ENCODE data around the gene PRPF19. TPM values are rescaled to one million over a fixed set of nuclear protein-coding genes. Genes with fewer than 3 reads are reported as not detected.

PRPF19 gene
- total and polyA plus RNA-seq, 2 of the 13 experiments (the other 11 are each of a cell fraction or from before 2014, with no cell fraction given), result 27.4 to 91.1 TPM

DNA sequence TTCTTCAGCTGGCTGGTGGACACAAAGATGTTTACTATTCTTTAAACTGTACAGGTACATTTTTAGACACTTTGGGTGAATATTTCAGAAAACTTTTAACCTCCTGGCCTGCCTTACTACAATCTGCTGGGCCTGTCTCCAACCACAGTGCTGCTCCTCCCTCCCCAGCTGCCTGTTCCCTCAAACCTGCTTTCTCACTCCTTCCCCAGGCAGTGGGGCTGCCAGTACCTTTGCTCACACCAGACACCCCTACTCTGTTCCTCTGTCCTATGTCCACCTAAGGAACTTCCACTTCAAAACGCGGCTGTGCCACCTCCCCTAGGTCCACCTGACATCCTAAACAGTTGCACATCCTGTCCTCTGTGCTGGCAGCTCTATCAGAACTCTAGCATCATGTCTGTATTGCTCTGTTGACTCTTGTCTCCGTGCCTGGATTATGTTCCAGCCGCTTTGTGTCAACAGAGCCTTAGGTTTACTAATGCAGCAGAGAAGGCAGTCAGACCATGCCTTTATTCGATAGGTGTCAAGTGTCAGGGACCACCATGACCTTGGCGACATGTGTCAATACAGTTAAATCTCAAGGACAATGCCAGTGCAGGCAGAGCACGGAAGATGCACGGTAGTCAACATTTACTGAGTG is 25.6 kb downstream of the PRPF19 start (continued):
- no peak for TF ChIP-seq ZNF282 (IDR thresholded peaks at IDR 0.05; ENCODE audit: partially characterized antibody)
- no peak for TF ChIP-seq RNF2 (conservative IDR thresholded peaks at IDR 0.05; ENCODE audit: low read depth)
- 0 out of 2 replicates have a peak, but pooled peaks have one; percentile 18 for TF ChIP-seq ZNF629 (CRISPR knock-in tag; conservative IDR thresholded peaks at IDR 0.05)
- TF ChIP-seq ZNF225 (CRISPR knock-in tag; IDR thresholded peaks at IDR 0.05), result no peak; the same call in 1 of the 2 replicates
- TF ChIP-seq ZNF883 (CRISPR knock-in tag; IDR thresholded peaks at IDR 0.05; ENCODE audit: not compliant biosample characterization), result peak; percentile 13
- TF ChIP-seq, protein P1, sequence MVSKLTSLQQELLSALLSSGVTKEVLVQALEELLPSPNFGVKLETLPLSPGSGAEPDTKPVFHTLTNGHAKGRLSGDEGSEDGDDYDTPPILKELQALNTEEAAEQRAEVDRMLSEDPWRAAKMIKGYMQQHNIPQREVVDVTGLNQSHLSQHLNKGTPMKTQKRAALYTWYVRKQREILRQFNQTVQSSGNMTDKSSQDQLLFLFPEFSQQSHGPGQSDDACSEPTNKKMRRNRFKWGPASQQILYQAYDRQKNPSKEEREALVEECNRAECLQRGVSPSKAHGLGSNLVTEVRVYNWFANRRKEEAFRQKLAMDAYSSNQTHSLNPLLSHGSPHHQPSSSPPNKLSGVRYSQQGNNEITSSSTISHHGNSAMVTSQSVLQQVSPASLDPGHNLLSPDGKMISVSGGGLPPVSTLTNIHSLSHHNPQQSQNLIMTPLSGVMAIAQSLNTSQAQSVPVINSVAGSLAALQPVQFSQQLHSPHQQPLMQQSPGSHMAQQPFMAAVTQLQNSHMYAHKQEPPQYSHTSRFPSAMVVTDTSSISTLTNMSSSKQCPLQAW (CRISPR knock-in tag; IDR thresholded peaks at IDR 0.05), result no peak; the same call in none of the 2 replicates
- TF ChIP-seq, protein P2, sequence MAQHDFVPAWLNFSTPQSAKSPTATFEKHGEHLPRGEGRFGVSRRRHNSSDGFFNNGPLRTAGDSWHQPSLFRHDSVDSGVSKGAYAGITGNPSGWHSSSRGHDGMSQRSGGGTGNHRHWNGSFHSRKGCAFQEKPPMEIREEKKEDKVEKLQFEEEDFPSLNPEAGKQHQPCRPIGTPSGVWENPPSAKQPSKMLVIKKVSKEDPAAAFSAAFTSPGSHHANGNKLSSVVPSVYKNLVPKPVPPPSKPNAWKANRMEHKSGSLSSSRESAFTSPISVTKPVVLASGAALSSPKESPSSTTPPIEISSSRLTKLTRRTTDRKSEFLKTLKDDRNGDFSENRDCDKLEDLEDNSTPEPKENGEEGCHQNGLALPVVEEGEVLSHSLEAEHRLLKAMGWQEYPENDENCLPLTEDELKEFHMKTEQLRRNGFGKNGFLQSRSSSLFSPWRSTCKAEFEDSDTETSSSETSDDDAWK (CRISPR knock-in tag; IDR thresholded peaks at IDR 0.05), result no peak
- no peak for TF ChIP-seq CHD4 (IDR thresholded peaks at IDR 0.05; ENCODE audit: borderline replicate concordance, low read length)
- TF ChIP-seq DMAP1 (CRISPR knock-in tag; IDR thresholded peaks at IDR 0.05), result peak; percentile 54; the same call in 1 of the 2 replicates
- TF ChIP-seq BRF2 (CRISPR knock-in tag; IDR thresholded peaks at IDR 0.05), result peak; percentile 77; the same call in 1 of the 2 replicates
- TF ChIP-seq HOXA7 (CRISPR knock-in tag; IDR thresholded peaks at IDR 0.05), result no peak
- TF ChIP-seq, protein P3, sequence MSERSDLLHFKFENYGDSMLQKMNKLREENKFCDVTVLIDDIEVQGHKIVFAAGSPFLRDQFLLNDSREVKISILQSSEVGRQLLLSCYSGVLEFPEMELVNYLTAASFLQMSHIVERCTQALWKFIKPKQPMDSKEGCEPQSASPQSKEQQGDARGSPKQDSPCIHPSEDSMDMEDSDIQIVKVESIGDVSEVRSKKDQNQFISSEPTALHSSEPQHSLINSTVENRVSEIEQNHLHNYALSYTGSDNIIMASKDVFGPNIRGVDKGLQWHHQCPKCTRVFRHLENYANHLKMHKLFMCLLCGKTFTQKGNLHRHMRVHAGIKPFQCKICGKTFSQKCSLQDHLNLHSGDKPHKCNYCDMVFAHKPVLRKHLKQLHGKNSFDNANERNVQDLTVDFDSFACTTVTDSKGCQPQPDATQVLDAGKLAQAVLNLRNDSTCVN (CRISPR knock-in tag; IDR thresholded peaks at IDR 0.05; ENCODE audit: borderline replicate concordance), result peak; percentile 93
- TF ChIP-seq, protein P4, sequence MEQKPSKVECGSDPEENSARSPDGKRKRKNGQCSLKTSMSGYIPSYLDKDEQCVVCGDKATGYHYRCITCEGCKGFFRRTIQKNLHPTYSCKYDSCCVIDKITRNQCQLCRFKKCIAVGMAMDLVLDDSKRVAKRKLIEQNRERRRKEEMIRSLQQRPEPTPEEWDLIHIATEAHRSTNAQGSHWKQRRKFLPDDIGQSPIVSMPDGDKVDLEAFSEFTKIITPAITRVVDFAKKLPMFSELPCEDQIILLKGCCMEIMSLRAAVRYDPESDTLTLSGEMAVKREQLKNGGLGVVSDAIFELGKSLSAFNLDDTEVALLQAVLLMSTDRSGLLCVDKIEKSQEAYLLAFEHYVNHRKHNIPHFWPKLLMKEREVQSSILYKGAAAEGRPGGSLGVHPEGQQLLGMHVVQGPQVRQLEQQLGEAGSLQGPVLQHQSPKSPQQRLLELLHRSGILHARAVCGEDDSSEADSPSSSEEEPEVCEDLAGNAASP (CRISPR knock-in tag; IDR thresholded peaks at IDR 0.05; ENCODE audit: borderline replicate concordance), result peak; percentile 89
- TF ChIP-seq CREB1 (IDR thresholded peaks at IDR 0.05), result no peak
- peak; percentile 74 for TF ChIP-seq CREB1 (CRISPR knock-in tag; IDR thresholded peaks at IDR 0.05)
- TF ChIP-seq, protein P5, sequence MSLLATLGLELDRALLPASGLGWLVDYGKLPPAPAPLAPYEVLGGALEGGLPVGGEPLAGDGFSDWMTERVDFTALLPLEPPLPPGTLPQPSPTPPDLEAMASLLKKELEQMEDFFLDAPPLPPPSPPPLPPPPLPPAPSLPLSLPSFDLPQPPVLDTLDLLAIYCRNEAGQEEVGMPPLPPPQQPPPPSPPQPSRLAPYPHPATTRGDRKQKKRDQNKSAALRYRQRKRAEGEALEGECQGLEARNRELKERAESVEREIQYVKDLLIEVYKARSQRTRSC (CRISPR knock-in tag; IDR thresholded peaks at IDR 0.05; ENCODE audit: low read depth), result no peak
- peak; percentile 97 for TF ChIP-seq ERF (CRISPR knock-in tag; IDR thresholded peaks at IDR 0.05)
- no peak for TF ChIP-seq FIP1L1 (IDR thresholded peaks at IDR 0.05; ENCODE audit: borderline replicate concordance, insufficient read depth, low read depth, low read length)
- TF ChIP-seq, protein P6, sequence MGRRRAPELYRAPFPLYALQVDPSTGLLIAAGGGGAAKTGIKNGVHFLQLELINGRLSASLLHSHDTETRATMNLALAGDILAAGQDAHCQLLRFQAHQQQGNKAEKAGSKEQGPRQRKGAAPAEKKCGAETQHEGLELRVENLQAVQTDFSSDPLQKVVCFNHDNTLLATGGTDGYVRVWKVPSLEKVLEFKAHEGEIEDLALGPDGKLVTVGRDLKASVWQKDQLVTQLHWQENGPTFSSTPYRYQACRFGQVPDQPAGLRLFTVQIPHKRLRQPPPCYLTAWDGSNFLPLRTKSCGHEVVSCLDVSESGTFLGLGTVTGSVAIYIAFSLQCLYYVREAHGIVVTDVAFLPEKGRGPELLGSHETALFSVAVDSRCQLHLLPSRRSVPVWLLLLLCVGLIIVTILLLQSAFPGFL (CRISPR knock-in tag; IDR thresholded peaks at IDR 0.05), result no peak

Data from HepG2 (cell line).